CD4-positive, alpha-beta T cell (primary cell): Measurements from ENCODE around the gene TSR1. TPM values are rescaled to one million over a fixed set of nuclear protein-coding genes. Genes with fewer than 3 reads are reported as not detected.

Experiments
- ATAC-seq: fragments of 200-7000 bp; cut with Tn5 transposase; one replicate; pipeline ENCODE4 v1.10.0; 2022; ENCODE audit warnings: mild to moderate bottlenecking; ENCODE audit not compliant: poor library complexity
- CTCF ChIA-PET: fragments of 350-600 bp; sonication (Branson Sonifier 250); formaldehyde crosslinking; loops from one replicate; lab custom pipeline; 2021; ENCODE audit warnings: antibody characterized with exemption, inconsistent platforms; lab: Charles Lee
- POLR2A ChIA-PET: fragments of 350-600 bp; sonication (Branson Sonifier 250); formaldehyde crosslinking; loops from one replicate; lab custom pipeline; 2021; ENCODE audit warnings: antibody characterized with exemption, inconsistent platforms; lab: Charles Lee
- DNase-seq, 14 experiments: peaks; one replicate each; pipeline ENCODE4 v3.0.0-alpha.2; 2013 to 2020; ENCODE audit warnings: mixed read lengths in 2 of 14
- H3K27ac ChIP-seq, 2 donors: one replicate each; pipeline versions ENCODE4 v1.5.1 to v1.7.0; 2013; ENCODE audit warnings: low read length in 2 of 2, low read depth in 1 of 2, mild to moderate bottlenecking in 1 of 2
- H3K27me3 ChIP-seq, 2 experiments: 1 replicate in 1 of 2; 2 replicates in 1 of 2; pipeline versions ENCODE4 v1.6.1 to v1.7.0; 2013; ENCODE audit warnings: low read length in 2 of 2, control low read depth in 1 of 2, mild to moderate bottlenecking in 1 of 2, moderate library complexity in 1 of 2; ENCODE audit not compliant: insufficient read depth in 2 of 2, control insufficient read depth in 1 of 2
- H3K36me3 ChIP-seq: one replicate; pipeline ENCODE4 v1.6.1; 2013; ENCODE audit warnings: low read length, control low read depth; ENCODE audit not compliant: insufficient read depth
- H3K4me1 ChIP-seq: one replicate; pipeline ENCODE4 v1.6.1; 2013; ENCODE audit warnings: low read length, control low read depth; ENCODE audit not compliant: insufficient read depth
- H3K4me3 ChIP-seq: one replicate; pipeline ENCODE4 v1.5.1; 2013; ENCODE audit warnings: mild to moderate bottlenecking, low read length, moderate library complexity
- H3K9me3 ChIP-seq, 2 experiments: 1 replicate in 1 of 2; 2 replicates in 1 of 2; pipeline versions ENCODE4 v1.6.1 to v1.7.0; 2013; ENCODE audit warnings: low read length in 2 of 2, mild to moderate bottlenecking in 2 of 2, control low read depth in 1 of 2, moderate library complexity in 1 of 2; ENCODE audit not compliant: control insufficient read depth in 1 of 2, insufficient read depth in 1 of 2
- H3K27ac Mint-ChIP-seq: one replicate; pipeline ENCODE4 v1.8.0; 2020; ENCODE audit warnings: mixed read lengths
- H3K27me3 Mint-ChIP-seq: one replicate; pipeline ENCODE4 v1.8.0; 2021; ENCODE audit warnings: mixed read lengths
- H3K36me3 Mint-ChIP-seq: one replicate; pipeline ENCODE4 v1.8.0; 2021; ENCODE audit warnings: low read depth, mixed read lengths
- H3K4me1 Mint-ChIP-seq: one replicate; pipeline ENCODE4 v1.8.0; 2021; ENCODE audit warnings: low read depth, mixed read lengths
- H3K4me3 Mint-ChIP-seq: one replicate; pipeline ENCODE4 v1.8.0; 2020; ENCODE audit warnings: mild to moderate bottlenecking, mixed read lengths
- H3K9me3 Mint-ChIP-seq: one replicate; pipeline ENCODE4 v1.8.0; 2020; ENCODE audit warnings: mixed read lengths
- CTCF ChIP-seq: fragments of 200-600 bp; IDR thresholded peaks from one replicate; pipeline ENCODE4 v1.8.0; 2022; ENCODE audit warnings: antibody characterized with exemption, mild to moderate bottlenecking
- intact Hi-C, 2 experiments: fragments of 100-400 bp; cut with DNase I in 1 of 2; cut with micrococcal nuclease in 1 of 2; formaldehyde crosslinking; loops; one replicate each; pipeline versions ENCODE4 v1.15.1 to v1.9.0; 2023 to 2025; cut with DNase I, micrococcal nuclease
- total RNA-seq, 174 experiments: library from RNA in 2 of 174; stranded (reverse) in 2 of 174; gene quantifications; one replicate each; pipeline ENCODE4 v1.2.3 and lab custom pipeline; 2021 to 2026

The TSR1 gene
- total RNA-seq, 2 experiments from 2014 or later: 29.6 to 31.9 TPM

- no peak overlapping the region for H3K27ac Mint-ChIP-seq
- H3K36me3 Mint-ChIP-seq: peaks cover 52% of the 10 kb centered on the region
- ATAC-seq (no peak), DNase-seq (no peak)
- CTCF ChIA-PET: interaction anchor here (0.8 to 1.0 kb wide), 2 partner anchors 30 to 46 kb away, joined by 3 to 4 read pairs; no protein-coding TSS in a partner anchor
- Histone ChIP-seq H3K4me3 (no peak overlapping the region), H3K36me3 (peaks cover 41% of the 10 kb centered on the region), H3K27ac (no peak overlapping the region), H3K27me3 (no peaks in the 10 kb centered on the region), H3K4me1 (no peaks in the 10 kb centered on the region), H3K9me3 (no peaks in the 10 kb centered on the region)
- no peaks in the 10 kb centered on the region for H3K4me1 Mint-ChIP-seq
- no peak overlapping the region for H3K4me3 Mint-ChIP-seq
- intact Hi-C loops: no loop called here
- no peak for TF ChIP-seq CTCF
- H3K9me3 Mint-ChIP-seq: no peaks in the 10 kb centered on the region
- H3K27me3 Mint-ChIP-seq: no peaks in the 10 kb centered on the region
- POLR2A ChIA-PET: no interaction called here
These were observed 33.4 kb upstream of the TSR1 start for GRCh38 chr17:2369551-2370210.

- no peak for TF ChIP-seq CTCF
- no peaks in the 10 kb centered on the region for H3K9me3 Mint-ChIP-seq
- H3K4me3 Mint-ChIP-seq: no peak overlapping the region
- H3K4me1 ChIP-seq: no peaks in the 10 kb centered on the region
- no peak overlapping the region for H3K4me3 ChIP-seq
- POLR2A ChIA-PET: no interaction called here
- no peak for ATAC-seq
- DNase-seq: no peak
- H3K27me3 Mint-ChIP-seq: no peaks in the 10 kb centered on the region
- no peaks in the 10 kb centered on the region for H3K9me3 ChIP-seq
- H3K27me3 ChIP-seq: no peaks in the 10 kb centered on the region
- intact Hi-C loops: no loop called here
- H3K36me3 Mint-ChIP-seq: peaks cover 51% of the 10 kb centered on the region
- CTCF ChIA-PET: interaction anchor here (0.8 kb wide), 1 partner anchor 30 kb away, joined by 4 read pairs; no protein-coding TSS in a partner anchor
- H3K27ac ChIP-seq: no peak overlapping the region
- peaks cover 42% of the 10 kb centered on the region for H3K36me3 ChIP-seq
- H3K4me1 Mint-ChIP-seq: no peaks in the 10 kb centered on the region
- no peak overlapping the region for H3K27ac Mint-ChIP-seq
These were observed 32.8 kb upstream of the TSR1 start for GRCh38 chr17:2369039-2369438.

- no peaks in the 10 kb centered on the region for H3K9me3 ChIP-seq
- no peak for DNase-seq
- no peaks in the 10 kb centered on the region for H3K27me3 Mint-ChIP-seq
- ChIA-PET POLR2A (no interaction called here), CTCF (interaction anchor here (1.1 kb wide), 1 partner anchor 15 kb away, joined by 3 read pairs; no protein-coding TSS in a partner anchor)
- H3K27ac ChIP-seq: no peak overlapping the region
- H3K36me3 ChIP-seq: peaks cover 43% of the 10 kb centered on the region
- intact Hi-C loops: no loop called here
- no peak for ATAC-seq
- no peak for TF ChIP-seq CTCF
- no peaks in the 10 kb centered on the region for H3K4me1 ChIP-seq
- no peaks in the 10 kb centered on the region for H3K27me3 ChIP-seq
- H3K36me3 Mint-ChIP-seq: peaks cover 48% of the 10 kb centered on the region
- H3K4me3 ChIP-seq: no peak overlapping the region
- H3K27ac Mint-ChIP-seq: no peak overlapping the region
- H3K9me3 Mint-ChIP-seq: no peaks in the 10 kb centered on the region
- no peak overlapping the region for H3K4me3 Mint-ChIP-seq
- H3K4me1 Mint-ChIP-seq: no peaks in the 10 kb centered on the region
These were observed 32.1 kb upstream of the TSR1 start for GRCh38 chr17:2368359-2368758.
